Dermis blood vessel endothelial cell (primary cell): Measurements from ENCODE around the gene TFEB. TPM values are rescaled to one million over a fixed set of nuclear protein-coding genes. Genes with fewer than 3 reads are reported as not detected.

ENCODE experiments used
- DNase-seq: peaks from one replicate; pipeline ENCODE4 v3.0.0; 2010
- total RNA-seq: library from RNA; depleted of rRNA; stranded (reverse); fragments of >200 nt; gene quantifications from 2 replicates; pipeline ENCODE4 v1.2.3, GENCODE V29; 2014

Gene TFEB
- total RNA-seq, 1 donor from 2014 or later, result 6.5 TPM

- peak; percentile 85 for DNase-seq
These were observed 28.1 kb upstream of the TFEB start for GRCh38 chr6:41763470-41763869.

GRCh38 chr6:41759905-41760579 is 24.6 kb upstream of the TFEB start:
- DNase-seq, result no peak

- no peak for DNase-seq
These were observed 23.9 kb upstream of the TFEB start for GRCh38 chr6:41759106-41759904.

- no peak for DNase-seq
These were observed 23.2 kb upstream of the TFEB start for GRCh38 chr6:41758641-41759035.

- no peak for DNase-seq
These were observed 22.7 kb upstream of the TFEB start for GRCh38 chr6:41757931-41758640.

- DNase-seq, result no peak
These were observed 21.9 kb upstream of the TFEB start for GRCh38 chr6:41757271-41757670.

GRCh38 chr6:41756354-41756753 is 20.9 kb upstream of the TFEB start:
- peak; percentile 28 for DNase-seq

- DNase-seq, result no peak
These were observed 20.5 kb upstream of the TFEB start for GRCh38 chr6:41755895-41756294.

GRCh38 chr6:41750374-41750773 is 15.0 kb upstream of the TFEB start:
- no peak for DNase-seq

- no peak for DNase-seq
These were observed 13.1 kb upstream of the TFEB start for GRCh38 chr6:41748542-41748941.

- DNase-seq, result no peak
These were observed 12.7 kb upstream of the TFEB start for GRCh38 chr6:41748102-41748477.

GRCh38 chr6:41747256-41748101 is 12.1 kb upstream of the TFEB start, which contains the start of gene PGC:
PGC (minus strand) TSS chr6:41747397; CDS start chr6:41747334, 63 bp downstream.
- no peak for DNase-seq

- no peak for DNase-seq
These were observed 10.7 kb upstream of the TFEB start for GRCh38 chr6:41746107-41746506.

- no peak for DNase-seq
These were observed 8.9 kb upstream of the TFEB start for GRCh38 chr6:41744236-41744787.

- DNase-seq, result no peak
These were observed 8.2 kb upstream of the TFEB start for GRCh38 chr6:41743406-41744235.

GRCh38 chr6:41741625-41742490 is 6.5 kb upstream of the TFEB start:
- DNase-seq, result no peak

- DNase-seq, result no peak
These were observed 5.2 kb upstream of the TFEB start for GRCh38 chr6:41740366-41741162.

GRCh38 chr6:41739041-41739440 is 3.6 kb upstream of the TFEB start:
- no peak for DNase-seq

- no peak for DNase-seq
These were observed 2.3 kb upstream of the TFEB start for GRCh38 chr6:41737591-41738130.
